GM21360 (cell line): ENCODE data around the gene P2RX7.

Source experiments
- ATAC-seq: cut with Tn5 transposase; IDR thresholded peaks from one replicate; pipeline ENCODE4 v1.9.1; 2021; ENCODE audit warnings: mild to moderate bottlenecking, moderate library complexity; ENCODE audit not compliant: unreplicated experiment

P2RX7 gene

GRCh38 chr12:121110211-121110940 is 22.3 kb upstream of the P2RX7 start:
- ATAC-seq, result peak; percentile 51

GRCh38 chr12:121111684-121112083 is 21.0 kb upstream of the P2RX7 start:
- no peak for ATAC-seq

GRCh38 chr12:121112496-121112895 is 20.2 kb upstream of the P2RX7 start:
- ATAC-seq, result no peak

GRCh38 chr12:121113057-121113456 is 19.6 kb upstream of the P2RX7 start:
- no peak for ATAC-seq

- ATAC-seq, result no peak
Measured at GRCh38 chr12:121114019-121114639, 18.5 kb upstream of the P2RX7 start.

GRCh38 chr12:121114806-121115205 is 17.9 kb upstream of the P2RX7 start:
- ATAC-seq, result no peak

GRCh38 chr12:121115530-121115929 is 17.1 kb upstream of the P2RX7 start:
- ATAC-seq, result no peak

GRCh38 chr12:121116318-121117225 is 16.1 kb upstream of the P2RX7 start:
- no peak for ATAC-seq

- no peak for ATAC-seq
Measured at GRCh38 chr12:121117226-121117777, 15.4 kb upstream of the P2RX7 start.

- ATAC-seq, result no peak
Measured at GRCh38 chr12:121120323-121120722, 12.4 kb upstream of the P2RX7 start.

- ATAC-seq, result no peak
Measured at GRCh38 chr12:121120989-121121755, 11.5 kb upstream of the P2RX7 start.

- ATAC-seq, result no peak
Measured at GRCh38 chr12:121121805-121122204, 10.9 kb upstream of the P2RX7 start.

- ATAC-seq, result no peak
Measured at GRCh38 chr12:121123488-121123887, 9.2 kb upstream of the P2RX7 start.

- no peak for ATAC-seq
Measured at GRCh38 chr12:121124402-121125109, 8.1 kb upstream of the P2RX7 start.

- ATAC-seq, result no peak
Measured at GRCh38 chr12:121127501-121127900, 5.2 kb upstream of the P2RX7 start.

GRCh38 chr12:121128908-121129810 is 3.5 kb upstream of the P2RX7 start:
- ATAC-seq, result peak; percentile 70

- ATAC-seq, result no peak
Measured at GRCh38 chr12:121129811-121130147, 2.9 kb upstream of the P2RX7 start.

- no peak for ATAC-seq
Measured at GRCh38 chr12:121130866-121131373, 1.8 kb upstream of the P2RX7 start.

- no peak for ATAC-seq
Measured at GRCh38 chr12:121131941-121132341, 735 bp upstream of the P2RX7 start.
